ENCODE measurements around the gene PRKCE.
A peak's percentile ranks its signal among the peaks of the same experiment; 100 is the strongest.

Gene PRKCE

GRCh38 chr2:45936623-45936979, 285.1 kb downstream of the PRKCE start:
- DNase-seq (ENCODE audit: low spot score) = no peak

GRCh38 chr2:45937990-45938389, 286.5 kb downstream of the PRKCE start:
- no peak for DNase-seq (ENCODE audit: low spot score)

GRCh38 chr2:45938649-45939511, 287.4 kb downstream of the PRKCE start:
- no peak for DNase-seq (ENCODE audit: low spot score)

- DNase-seq (ENCODE audit: low spot score) = no peak
Measured at GRCh38 chr2:45941531-45942236, 290.2 kb downstream of the PRKCE start.

GRCh38 chr2:45942237-45942738, 290.8 kb downstream of the PRKCE start:
- DNase-seq (ENCODE audit: low spot score) = no peak

GRCh38 chr2:45943219-45944044, 292.0 kb downstream of the PRKCE start:
- DNase-seq (ENCODE audit: low spot score) = no peak

- DNase-seq (ENCODE audit: low spot score) = no peak
Measured at GRCh38 chr2:45944074-45944473, 292.6 kb downstream of the PRKCE start.

GRCh38 chr2:45945302-45945717, 293.8 kb downstream of the PRKCE start:
- DNase-seq (ENCODE audit: low spot score) = no peak

- no peak for DNase-seq (ENCODE audit: low spot score)
Measured at GRCh38 chr2:45946023-45946422, 294.5 kb downstream of the PRKCE start.

GRCh38 chr2:45950606-45951005, 299.1 kb downstream of the PRKCE start:
- no peak for DNase-seq (ENCODE audit: low spot score)

- DNase-seq (ENCODE audit: low spot score) = no peak
Measured at GRCh38 chr2:45951025-45951727, 299.7 kb downstream of the PRKCE start.

- DNase-seq (ENCODE audit: low spot score) = no peak
Measured at GRCh38 chr2:45952591-45952990, 301.1 kb downstream of the PRKCE start.

GRCh38 chr2:45953376-45954027, 302.0 kb downstream of the PRKCE start:
- DNase-seq (ENCODE audit: low spot score) = no peak

- no peak for DNase-seq (ENCODE audit: low spot score)
Measured at GRCh38 chr2:45954233-45954850, 302.9 kb downstream of the PRKCE start.

- DNase-seq (ENCODE audit: low spot score) = no peak
Measured at GRCh38 chr2:45957533-45958227, 306.2 kb downstream of the PRKCE start.

GRCh38 chr2:45960057-45960863, 308.8 kb downstream of the PRKCE start:
- no peak for DNase-seq (ENCODE audit: low spot score)

GRCh38 chr2:45962177-45962921, 310.9 kb downstream of the PRKCE start:
- DNase-seq (ENCODE audit: low spot score) = peak; percentile 87

- no peak for DNase-seq (ENCODE audit: low spot score)
Measured at GRCh38 chr2:45963816-45964215, 312.3 kb downstream of the PRKCE start.
